Brain microvascular endothelial cell (primary cell): ENCODE data around the gene COG5.
A peak's percentile ranks its signal among the peaks of the same experiment; 100 is the strongest.

Source experiments
- DNase-seq: peaks from one replicate; pipeline ENCODE4 v3.0.0-alpha.2; 2020
- H3K27ac ChIP-seq: fragments of 250-450 bp; sonication (Bioruptor Pico); 2 replicates; pipeline ENCODE4 v1.5.1; 2020; ENCODE audit warnings: mild to moderate bottlenecking, moderate library complexity
- H3K27me3 ChIP-seq: fragments of 250-450 bp; sonication (Bioruptor Pico); replicated peaks from 2 replicates; pipeline ENCODE4 v1.5.1; 2020; ENCODE audit warnings: mild to moderate bottlenecking
- H3K36me3 ChIP-seq: fragments of 250-450 bp; sonication (Bioruptor Pico); replicated peaks from 2 replicates; pipeline ENCODE4 v1.5.1; 2020; ENCODE audit warnings: mild to moderate bottlenecking
- H3K4me3 ChIP-seq: 2 replicates; pipeline ENCODE4 v1.5.1; 2011; ENCODE audit warnings: low read depth, mild to moderate bottlenecking, control low read depth, low read length, moderate library complexity
- CTCF ChIP-seq: IDR thresholded peaks from 2 replicates; pipeline ENCODE4 v1.5.1; 2011; ENCODE audit warnings: low read depth, mild to moderate bottlenecking, moderate library complexity, low read length, control low read depth, inconsistent platforms; ENCODE audit errors: missing control alignments
- in situ Hi-C: cut with HindIII; loops from 2 replicates; pipeline ENCODE4 v1.10.0; 2017; ENCODE audit warnings: low sequenced_read_pairs, low pct_ligation_motif_present

COG5 gene

GRCh38 chr7:107579554-107579884, 15.8 kb upstream of the COG5 start:
- Histone ChIP-seq H3K27me3 (no peaks in the 10 kb centered on the region), H3K4me3 (peak overlapping the region; percentile 81), H3K27ac (peak overlapping the region; percentile 93), H3K36me3 (no peaks in the 10 kb centered on the region)
- no peak for TF ChIP-seq CTCF
- in situ Hi-C loops: no loop called here
- peak; percentile 22 for DNase-seq

GRCh38 chr7:107573537-107573936, 9.8 kb upstream of the COG5 start:
- in situ Hi-C loops: no loop called here
- peaks cover 3% of the 10 kb centered on the region for H3K36me3 ChIP-seq
- no peak for TF ChIP-seq CTCF
- no peak for DNase-seq
- H3K27ac ChIP-seq: no peak overlapping the region
- no peak overlapping the region for H3K4me3 ChIP-seq
- H3K27me3 ChIP-seq: no peaks in the 10 kb centered on the region

GRCh38 chr7:107570298-107570697, 6.6 kb upstream of the COG5 start:
- peaks cover 3% of the 10 kb centered on the region for H3K36me3 ChIP-seq
- no peak for DNase-seq
- H3K27ac ChIP-seq: no peak overlapping the region
- no peak overlapping the region for H3K4me3 ChIP-seq
- no peak for TF ChIP-seq CTCF
- in situ Hi-C loops: no loop called here
- H3K27me3 ChIP-seq: no peaks in the 10 kb centered on the region

GRCh38 chr7:107564553-107565298, 1.0 kb upstream of the COG5 start:
- Histone ChIP-seq H3K36me3 (no peaks in the 10 kb centered on the region), H3K27ac (peak overlapping the region; percentile 92), H3K4me3 (peak overlapping the region; percentile 92), H3K27me3 (no peaks in the 10 kb centered on the region)
- in situ Hi-C loops: no loop called here
- DNase-seq: peak; percentile 18
- no peak for TF ChIP-seq CTCF

- no peak for TF ChIP-seq CTCF
These were observed 492 bp downstream of the COG5 start for GRCh38 chr7:107563081-107563774.

More at GRCh38 chr7:107563081-107563774, 492 bp downstream of the COG5 start:
- DNase-seq: peak; percentile 25
- Histone ChIP-seq H3K27me3 (no peaks in the 10 kb centered on the region), H3K4me3 (peak overlapping the region; percentile 92), H3K36me3 (no peaks in the 10 kb centered on the region), H3K27ac (peak overlapping the region; percentile 92)
- in situ Hi-C loops: no loop called here
